GM18505 (cell line): Measurements from ENCODE around the gene TSPAN2.
"Not testable (repeated sequence)": the region's sequence is repeated elsewhere in the genome, so short reads cannot be mapped to it uniquely, and the experiment has no call there.

Experiments
- ATAC-seq: cut with Tn5 transposase; IDR thresholded peaks from one replicate; pipeline ENCODE4 v1.9.1; 2021; ENCODE audit not compliant: unreplicated experiment
- POLR2A ChIP-seq: IDR thresholded peaks from 4 replicates; pipeline ENCODE4 v1.6.1; 2011; ENCODE audit warnings: borderline replicate concordance; ENCODE audit not compliant: insufficient read depth, insufficient read length; ENCODE audit errors: extremely low read depth

Gene TSPAN2

DNA sequence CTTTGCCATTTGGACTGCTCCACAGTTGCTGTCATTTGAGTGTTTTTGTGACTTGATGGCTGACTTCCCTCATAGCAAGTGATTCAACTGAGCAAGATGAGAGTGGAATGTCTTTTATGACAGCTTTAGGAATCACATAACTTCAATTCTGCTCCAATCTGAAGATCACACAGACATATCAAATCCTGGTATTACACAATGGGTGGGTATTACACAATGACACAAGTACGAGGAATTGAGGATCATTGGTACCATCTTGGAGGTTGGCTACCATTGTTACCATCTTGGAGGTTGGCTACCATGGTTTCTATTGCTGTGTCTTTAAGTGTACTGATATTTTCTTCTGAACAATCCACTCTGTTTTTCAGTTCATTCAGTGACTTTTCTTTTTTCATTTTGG lies 68.2 kb downstream of the TSPAN2 start:
- TF ChIP-seq POLR2A: no peak
- ATAC-seq: no peak

DNA sequence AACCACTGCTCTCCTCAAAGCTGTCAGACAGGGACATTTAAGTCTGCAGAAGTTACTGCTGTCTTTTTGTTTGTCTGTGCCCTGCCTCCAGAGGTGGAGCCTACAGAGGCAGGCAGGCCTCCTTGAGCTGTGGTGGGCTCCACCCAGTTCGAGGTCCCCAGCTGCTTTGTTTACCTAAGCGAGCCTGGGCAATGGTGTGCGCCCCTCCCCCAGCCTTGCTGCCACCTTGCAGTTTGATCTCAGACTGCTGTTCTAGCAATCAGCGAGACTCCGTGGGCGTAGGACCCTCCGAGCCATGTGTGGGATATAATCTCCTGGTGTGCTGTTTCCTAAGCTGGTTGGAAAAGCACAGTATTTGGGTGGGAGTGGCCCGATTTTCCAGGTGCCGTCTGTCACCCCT lies 69.8 kb downstream of the TSPAN2 start:
- ATAC-seq: not testable (repeated sequence)

GRCh38 chr1:115013792-115014191 lies 75.5 kb downstream of the TSPAN2 start:
- no peak for TF ChIP-seq POLR2A
- no peak for ATAC-seq

DNA sequence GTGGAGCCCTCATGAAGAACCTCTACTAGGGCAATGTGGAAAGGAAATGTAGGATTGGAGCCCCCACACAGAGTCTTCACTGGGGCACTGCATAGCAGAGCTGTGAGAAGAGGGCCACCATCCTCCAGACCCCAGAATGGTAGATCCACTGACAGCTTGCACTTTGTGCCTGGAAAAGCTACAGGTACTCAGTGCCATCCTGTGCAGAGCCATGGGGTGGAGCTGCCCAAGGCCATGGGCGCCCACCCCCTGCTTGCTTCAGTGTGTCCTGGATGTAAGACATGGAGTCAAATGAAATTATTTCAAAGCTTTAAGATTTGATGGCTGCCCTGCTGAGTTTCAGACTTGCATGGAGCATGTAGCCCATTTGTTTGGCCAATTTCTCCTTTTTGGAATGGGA lies 76.9 kb downstream of the TSPAN2 start:
- no peak for TF ChIP-seq POLR2A
- no peak for ATAC-seq

- no peak for TF ChIP-seq POLR2A
- no peak for ATAC-seq
These were observed 77.3 kb downstream of the TSPAN2 start for GRCh38 chr1:115012006-115012405.

- TF ChIP-seq POLR2A: no peak
- no peak for ATAC-seq
These were observed 83.1 kb downstream of the TSPAN2 start for GRCh38 chr1:115006191-115006590.
